ENCODE measurements around the gene MCM3AP.

Gene MCM3AP

DNA sequence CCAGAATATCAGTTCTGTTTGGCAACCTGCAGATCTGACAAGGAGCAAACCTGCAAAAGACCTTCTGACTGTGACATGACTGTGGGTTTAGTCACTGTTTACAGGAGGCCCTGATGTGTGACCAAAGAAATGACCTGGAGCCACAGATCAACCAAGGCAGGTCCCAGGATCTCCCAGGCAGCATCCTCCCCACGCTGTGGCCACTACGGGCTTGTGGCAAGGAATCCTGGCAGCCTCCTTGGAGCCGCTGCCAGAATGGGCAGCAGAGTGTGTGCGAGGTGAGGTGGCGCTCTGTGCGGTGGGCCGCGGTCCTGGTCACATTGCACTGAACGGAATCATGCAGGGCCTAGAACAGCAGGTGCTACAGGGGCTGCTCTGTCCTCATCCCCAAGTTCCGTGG is 15.9 kb downstream of the MCM3AP start:
- DNase-seq (ENCODE audit: low spot score) = no peak

DNA sequence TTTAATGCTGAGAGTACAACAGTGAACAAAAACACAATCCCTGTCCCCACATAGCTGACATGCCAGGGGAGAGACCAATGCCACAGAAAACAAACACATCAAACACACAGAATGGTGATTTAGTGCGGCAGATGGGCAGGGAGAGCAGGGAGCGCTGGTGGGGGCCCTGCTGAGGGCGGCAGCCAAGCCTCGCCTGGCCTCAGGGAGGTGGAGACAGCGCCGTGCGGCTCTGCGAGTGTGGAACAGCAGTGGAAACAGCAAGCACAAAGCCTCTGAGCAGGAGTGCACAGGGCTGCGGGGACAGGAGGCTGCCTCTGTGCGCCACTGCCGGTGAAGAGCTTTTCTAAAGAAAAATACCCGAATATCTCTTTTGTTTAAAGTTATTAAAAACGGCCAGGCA is 17.0 kb downstream of the MCM3AP start:
- DNase-seq (ENCODE audit: low spot score) = no peak

DNA sequence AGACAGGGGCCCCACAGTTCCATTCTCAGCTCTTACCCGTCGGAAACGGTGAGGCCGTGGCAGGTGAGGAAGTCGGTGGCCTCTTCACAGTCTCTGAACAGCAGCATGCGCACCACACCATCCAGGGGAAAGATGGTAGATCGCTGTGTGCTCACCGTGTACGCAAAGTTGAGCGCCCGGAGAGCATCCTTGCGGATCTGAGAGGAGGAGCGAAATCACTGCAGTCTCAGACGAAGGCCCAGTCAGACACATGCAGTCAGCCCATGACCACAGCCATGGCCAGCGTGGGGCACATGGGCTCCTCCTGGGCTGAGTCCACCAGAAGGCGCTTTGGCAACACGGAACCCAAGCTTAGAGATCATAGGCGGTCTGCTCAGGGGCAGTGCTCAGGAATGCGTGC is 18.5 kb downstream of the MCM3AP start:
- DNase-seq (ENCODE audit: low spot score) = no peak

DNA sequence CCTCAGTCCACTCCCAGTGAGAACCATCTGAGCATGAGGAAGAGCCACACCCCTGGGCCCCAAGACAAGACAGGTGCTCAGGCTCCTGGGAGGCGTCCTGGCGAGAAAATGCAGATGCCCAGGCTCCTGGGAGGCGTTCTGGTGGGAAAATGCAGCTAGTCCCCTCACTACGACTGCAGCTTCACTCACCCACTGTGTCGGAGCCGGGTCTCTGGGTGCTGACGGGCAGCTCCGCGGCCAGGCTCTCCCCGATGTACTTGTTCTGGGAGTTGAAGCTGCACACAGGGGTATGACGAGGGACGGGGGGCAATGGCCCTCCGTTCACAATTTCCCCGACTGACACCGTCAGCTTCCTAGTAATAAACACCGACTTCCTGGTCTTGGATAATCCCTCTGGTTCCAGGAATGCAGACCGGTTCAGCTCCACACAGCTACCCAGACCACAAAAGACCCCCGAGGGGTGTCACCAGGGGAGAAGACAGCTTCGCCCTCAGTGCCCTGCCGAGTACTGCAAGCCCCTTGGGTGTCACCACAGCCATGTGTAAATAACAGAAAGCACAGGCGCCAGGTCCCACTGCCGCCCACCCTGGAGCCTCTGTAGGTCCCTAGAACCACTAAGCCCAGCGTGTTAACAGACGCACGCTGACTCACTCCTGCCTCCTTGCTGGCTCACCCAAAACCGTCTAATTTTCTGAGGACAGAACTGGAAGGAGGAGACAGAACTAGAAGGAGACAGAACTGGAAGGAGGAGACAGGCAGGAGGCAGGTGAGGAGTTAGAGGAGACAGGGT is 19.5 kb downstream of the MCM3AP start:
- no peak for DNase-seq (ENCODE audit: low spot score)

DNA sequence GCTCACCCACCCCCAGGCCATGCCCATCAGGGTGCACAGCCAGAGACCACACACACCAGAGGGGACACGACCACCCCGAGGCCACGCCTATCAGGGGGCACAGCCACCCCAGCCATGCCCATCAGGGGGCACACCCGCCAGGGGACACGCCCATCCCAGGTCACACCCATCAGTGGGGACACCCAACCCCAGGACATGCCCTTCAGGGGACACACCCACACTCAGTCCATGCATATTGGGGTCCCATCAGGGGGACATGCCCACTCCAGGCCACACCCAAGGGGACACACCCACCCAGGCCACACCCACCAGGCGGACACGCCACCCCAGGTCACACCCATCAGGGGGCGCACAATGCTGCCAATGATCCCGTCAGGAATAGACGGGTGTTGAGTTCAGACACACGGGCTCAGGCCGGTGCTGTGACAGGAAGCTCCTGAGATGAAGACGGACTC is 20.7 kb downstream of the MCM3AP start:
- DNase-seq (ENCODE audit: low spot score) = no peak

DNA sequence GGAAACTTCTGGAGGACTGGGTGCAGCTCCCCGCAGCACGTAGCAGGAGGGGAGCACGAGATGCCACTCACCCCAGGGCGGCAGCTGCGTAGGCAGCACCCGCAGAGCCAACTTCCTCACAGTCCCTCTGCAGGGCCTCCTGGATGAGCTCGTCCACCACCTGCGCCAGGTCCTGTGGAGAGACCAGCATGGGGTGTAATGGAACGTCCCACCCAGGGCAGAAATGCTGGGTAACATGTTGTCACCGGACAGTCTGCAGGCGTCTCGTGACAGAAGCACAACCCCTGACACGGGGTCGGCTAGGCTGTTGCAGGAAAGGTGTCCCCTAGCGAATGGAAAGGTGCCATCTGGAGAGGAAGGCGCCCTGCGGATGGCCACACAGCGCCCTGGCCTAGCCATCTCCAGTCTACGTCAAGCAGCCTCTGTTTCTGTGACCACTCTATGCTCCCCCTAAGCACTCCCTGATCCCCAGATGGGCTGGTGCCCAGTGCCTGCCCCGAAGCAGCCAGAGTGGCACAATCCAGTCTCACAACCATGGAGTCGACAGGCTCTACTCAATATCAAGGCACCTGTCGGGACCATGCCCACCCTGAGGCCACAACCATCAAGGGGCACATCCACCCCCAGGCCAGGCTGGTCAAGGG is 21.2 kb downstream of the MCM3AP start:
- no peak for DNase-seq (ENCODE audit: low spot score)

DNA sequence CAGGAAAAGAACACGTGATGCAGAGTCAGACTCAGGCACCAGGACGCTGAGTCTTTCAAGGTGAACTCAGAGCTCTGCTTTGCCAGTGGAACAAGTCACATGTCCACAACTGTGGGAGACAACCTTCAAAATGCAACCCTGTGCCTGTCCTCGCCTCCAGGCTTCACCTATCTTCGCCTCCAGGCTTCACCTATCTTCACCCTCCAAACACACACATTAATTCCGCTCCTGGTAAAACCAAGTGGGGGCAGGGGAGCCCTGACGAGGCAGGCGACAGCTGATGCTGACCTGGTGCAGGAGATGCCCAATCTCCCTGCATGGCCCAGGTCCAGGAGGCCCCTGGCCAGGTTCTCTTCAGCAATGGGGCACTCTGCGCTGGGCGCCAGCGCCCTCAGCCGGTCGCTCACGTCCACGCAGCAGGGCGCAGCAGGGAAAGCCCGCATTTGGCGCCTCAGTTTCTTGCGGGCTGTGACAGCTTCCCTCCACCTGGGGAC is 28.9 kb downstream of the MCM3AP start:
- no peak for DNase-seq (ENCODE audit: low spot score)

DNA sequence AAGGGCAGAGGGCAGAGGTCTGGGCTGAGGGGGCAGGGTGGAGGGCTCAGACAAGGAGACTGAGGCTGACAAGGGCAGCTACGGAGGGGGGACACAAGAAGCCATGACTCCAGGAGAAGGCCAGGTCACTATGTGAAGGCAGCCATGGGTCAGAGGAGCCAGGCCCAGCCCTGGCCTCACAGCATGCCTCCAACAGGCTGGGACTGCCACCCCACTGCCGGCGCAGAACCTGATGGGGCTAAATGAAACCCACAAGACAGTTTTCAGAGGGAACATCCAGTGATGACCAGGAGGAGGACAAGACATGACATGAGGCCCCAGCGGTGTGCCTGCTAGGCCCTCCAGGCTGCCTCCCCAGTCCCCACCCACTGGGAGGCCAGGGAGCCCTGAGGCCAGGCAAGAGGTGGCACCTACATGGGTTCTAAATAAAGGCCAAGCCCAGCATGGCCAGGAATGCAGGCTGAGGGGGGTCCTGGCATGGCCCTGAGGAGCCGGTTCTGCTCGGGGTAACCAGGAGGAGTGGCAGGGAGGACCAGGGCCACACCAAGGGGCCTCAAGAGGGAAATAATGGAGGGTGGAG is 29.6 kb downstream of the MCM3AP start:
- no peak for DNase-seq (ENCODE audit: low spot score)

DNA sequence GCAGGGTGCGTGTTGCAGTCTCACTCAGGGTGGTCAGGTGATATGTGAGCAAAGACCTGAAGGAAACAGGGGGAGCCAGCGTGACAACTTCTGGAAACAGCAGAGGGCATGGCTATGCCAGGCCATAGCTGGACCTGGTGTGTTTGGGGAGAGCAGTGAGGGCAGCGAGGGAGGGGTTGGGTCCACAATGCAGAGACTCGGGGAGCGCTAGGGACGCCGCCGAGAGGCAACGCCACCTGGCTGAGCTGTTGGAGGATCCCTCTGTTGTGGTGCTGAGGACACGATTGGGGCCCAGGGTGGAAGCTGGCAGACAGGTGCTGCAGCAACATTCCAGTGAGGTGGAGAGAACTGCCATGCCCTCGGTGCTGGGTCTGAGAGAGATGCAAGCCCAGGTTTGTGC is 30.2 kb downstream of the MCM3AP start:
- DNase-seq (ENCODE audit: low spot score) = no peak

DNA sequence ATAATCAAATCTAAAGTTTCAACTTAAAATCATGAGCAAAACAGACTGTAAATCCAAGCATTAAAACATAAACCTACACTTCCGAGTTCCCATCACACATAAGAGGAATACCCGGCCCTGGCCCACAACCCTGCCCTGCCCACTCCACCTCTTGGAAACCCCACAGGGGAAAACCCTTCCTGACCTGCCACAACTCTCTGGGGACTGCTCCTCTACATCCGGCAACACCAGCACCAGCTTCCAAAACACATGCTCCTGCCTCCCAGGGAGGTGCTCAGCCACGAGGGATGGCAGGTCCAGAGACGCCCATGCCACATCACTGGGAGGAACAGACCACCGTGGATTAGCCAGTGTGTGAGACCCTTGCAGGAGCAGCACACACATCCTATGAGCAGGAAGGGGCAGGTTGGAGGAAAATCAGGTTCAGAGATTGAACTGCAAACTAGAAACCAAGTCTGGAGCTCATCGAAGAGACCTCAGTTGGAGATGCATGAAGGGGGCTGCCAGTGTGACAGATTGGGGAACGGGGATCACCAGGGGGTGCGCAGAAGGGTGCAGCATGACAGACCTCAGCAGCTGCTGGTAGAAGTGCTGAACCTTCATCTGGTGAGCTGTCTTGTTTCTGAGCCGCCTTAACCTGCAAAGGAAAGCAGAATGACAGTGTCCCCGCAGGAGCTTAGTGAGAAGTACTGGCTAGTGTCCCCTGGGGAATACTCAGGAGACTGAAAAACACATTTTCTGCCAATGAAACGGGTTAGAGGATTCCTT is 31.0 kb downstream of the MCM3AP start:
- no peak for DNase-seq (ENCODE audit: low spot score)

DNA sequence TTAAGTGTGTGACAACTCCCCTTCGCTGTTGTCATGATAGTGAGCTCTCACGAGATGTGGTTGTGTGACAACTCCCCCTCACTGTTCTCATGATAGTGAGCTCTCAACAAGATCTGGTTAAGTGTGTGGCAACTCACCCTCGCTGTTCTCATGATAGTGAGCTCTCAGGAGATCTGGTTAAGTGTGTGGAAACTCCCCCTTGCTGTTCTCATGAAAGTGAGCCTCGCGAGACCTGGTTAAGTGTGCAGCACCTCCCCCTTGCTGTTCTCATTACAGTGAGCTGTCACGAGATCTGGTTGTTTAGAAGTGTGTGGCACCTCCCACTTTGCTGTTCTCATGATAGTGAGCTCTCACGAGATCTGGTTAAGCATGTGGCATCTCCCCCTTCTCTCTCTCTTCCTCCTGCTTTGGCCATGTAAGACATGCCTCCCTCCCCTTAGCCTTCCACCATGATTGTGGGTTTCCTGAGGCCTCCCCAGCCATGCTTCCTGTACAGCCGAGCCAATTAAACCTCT is 31.7 kb downstream of the MCM3AP start:
- DNase-seq (ENCODE audit: low spot score) = no peak

DNA sequence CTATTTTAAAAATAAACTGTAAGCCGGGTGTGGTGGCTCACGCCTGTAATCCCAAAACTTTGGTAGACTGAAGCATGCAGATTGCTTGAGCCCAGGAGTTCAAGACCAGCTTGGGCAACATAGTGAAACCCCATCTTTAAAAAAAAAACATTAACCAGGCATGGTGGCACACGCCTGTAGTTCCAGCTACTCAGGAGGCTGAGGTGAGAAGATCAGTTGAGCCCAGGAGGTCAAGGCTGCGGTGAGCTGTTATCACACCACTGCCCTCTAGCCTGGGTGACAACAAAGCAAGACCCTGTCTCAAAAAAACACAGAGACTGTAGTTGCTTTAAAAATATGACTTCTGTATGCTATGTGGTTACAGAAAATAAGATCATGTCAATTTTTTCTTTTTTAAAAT is 32.6 kb downstream of the MCM3AP start:
- DNase-seq (ENCODE audit: low spot score) = no peak

DNA sequence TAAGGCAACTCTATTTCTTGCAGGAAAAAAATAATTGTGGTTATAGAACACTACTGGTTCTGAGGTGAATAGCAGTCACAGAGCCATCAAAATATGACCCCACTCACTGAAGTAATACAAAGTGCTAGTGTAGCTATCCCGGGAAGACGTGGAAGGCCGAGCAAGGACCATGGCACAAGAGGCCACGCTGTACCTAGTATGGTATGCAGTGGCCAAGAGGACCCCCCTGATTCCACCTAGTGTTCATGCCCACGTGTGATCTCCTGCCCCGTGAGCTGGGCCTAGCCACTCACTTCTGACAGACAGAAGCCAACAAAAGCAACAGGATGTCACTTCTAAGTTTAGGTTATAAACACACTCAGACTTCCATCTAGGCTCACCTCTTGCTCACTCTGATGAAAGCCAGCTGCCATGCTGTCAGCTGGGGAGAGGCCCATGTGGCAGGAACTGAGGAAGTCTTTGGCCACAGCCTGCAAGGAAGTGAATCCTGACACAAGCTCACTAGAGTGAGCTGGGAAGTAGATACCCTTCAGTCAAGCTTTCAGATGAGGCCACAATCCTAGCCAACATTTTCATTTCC is 35.2 kb downstream of the MCM3AP start:
- DNase-seq (ENCODE audit: low spot score) = no peak

DNA sequence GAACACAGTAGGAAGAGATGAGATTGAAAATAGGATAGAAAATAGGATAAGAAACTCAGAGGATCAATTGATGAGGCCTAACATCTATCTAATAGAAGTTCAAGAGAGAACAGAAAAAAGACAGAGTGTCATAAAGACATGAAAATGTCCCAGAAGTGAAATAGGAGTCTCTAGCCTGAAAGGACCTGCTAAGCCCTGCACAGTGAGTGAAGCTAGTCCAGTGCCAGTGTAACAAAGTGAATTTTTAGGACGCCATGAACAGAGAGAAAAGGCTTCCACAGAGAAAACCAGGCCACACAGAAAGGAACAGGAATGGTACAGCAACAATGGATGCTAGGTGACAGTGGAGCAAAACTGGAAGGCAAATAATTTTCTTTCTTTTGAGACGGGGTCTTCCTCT is 36.6 kb downstream of the MCM3AP start:
- no peak for DNase-seq (ENCODE audit: low spot score)

DNA sequence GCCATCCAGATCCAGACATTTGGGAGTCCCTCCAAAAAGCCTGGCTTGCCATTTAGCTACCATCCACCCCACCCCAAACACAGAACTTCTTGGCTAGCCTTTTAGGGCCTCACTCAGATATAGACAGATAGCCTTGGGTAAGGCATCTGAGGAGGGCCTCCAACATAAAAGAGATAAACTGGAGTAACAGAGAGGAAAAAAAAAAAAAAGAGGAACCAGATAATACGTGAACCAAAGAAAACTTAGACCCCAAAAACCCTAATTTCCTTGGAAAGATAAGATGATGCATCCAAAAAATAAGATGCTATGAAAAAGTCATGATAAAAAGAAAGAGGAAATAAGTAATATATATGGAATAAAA is 37.0 kb downstream of the MCM3AP start:
- no peak for DNase-seq (ENCODE audit: low spot score)

DNA sequence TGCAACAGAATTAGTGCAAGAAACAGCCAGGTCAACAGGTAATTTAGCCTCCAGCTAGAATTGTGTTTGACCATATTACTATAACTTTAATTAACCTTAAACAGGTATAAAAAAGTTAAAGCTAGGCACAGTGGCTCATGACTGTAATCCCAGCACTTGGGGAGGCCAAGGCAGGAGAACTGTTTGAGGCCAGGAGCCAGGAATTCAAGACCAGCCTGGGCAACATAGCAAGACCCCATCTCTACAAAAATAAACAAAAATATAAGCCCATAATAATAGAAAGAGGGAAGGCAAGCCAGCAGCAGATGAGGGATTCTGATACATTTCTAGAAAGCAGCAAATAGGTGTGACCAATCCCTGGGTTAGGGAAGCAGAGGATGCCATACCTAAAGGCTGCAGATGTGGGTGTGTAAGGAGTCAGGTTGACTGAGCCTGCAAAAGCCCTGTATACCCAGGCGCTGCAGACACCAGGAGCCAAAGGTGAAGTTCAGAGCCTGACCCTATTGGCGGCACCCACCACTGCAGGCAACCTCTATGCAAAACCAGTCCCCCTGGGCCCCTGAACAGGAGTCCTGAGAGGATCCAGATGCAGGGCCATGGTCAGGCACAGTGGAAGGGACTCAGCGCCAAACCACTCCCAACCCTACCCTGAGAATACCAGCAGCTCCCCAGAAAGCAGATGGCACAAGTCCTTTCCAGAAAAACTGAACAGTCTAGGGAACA is 37.6 kb downstream of the MCM3AP start:
- DNase-seq (ENCODE audit: low spot score) = no peak

DNA sequence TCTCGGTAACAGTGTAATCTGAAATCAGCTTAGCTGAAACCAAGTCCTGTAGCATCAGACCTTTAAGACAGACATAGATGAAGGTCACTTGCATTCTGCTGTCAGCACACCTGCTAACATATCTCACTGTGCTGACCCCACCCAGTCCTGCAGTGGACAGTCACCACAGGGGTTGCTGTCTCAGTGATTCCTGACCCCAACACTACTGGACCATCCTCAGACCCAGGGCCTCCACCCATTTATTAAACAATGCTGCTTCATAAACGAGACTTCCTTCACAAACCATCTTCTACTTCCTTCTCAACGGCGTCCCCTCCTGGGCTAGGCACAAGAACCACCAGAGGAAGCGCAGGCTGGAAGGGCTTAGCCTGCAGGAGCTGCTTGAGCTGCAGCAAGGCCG is 39.1 kb downstream of the MCM3AP start:
- no peak for DNase-seq (ENCODE audit: low spot score)

DNA sequence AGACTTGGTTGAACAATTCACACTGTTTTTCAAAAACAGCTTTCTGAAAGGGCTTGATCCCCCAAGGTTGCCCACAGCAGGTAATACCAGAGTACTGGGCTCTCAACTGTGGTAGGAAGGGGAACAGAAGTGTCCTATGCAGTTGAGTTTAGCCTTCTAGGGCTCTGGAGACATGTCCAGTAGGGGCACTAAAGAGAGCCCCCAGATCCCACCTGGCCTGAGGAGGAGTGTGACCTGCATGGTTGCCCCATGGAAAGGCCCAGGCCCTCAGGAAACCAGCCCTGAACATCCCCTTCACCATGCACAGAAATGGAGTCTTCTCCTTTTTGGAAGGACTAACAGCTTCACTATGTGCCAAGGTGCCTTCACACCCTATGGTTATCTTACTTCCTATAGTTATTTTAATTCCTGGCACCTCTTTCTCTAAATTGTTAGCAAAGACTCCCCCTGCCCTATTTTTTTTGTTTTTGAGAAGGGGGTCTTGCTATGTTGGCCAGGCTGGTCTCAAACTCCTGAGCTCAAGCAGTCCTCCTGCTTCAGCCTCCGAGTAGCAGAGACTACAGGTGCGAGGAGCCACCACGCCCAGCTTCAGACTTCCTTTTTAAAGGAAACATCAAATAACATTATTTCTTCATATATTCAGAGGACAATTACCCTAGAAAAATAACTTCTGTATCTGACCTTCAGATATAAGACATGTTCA is 40.0 kb downstream of the MCM3AP start:
- DNase-seq (ENCODE audit: low spot score) = no peak

DNA sequence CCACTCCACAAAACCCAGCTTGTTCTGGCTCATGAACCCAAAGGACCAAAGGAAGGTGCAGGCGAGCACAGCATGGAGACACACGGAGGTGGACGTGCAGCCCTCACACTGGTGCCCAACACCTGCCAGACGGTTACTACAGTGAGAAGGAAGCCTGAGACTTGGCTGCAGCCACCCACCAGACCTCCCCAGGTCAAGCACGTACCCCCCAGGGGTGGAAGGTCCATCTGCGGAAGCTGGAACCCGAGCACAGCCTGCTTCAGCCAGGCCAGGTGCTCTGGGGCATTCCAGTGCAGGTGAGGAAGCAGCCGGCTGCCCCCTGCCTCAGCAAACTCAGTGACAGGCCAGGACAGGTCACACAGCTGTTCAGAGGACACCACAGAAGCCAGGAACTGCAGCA is 40.8 kb downstream of the MCM3AP start:
- DNase-seq (ENCODE audit: low spot score) = no peak

DNA sequence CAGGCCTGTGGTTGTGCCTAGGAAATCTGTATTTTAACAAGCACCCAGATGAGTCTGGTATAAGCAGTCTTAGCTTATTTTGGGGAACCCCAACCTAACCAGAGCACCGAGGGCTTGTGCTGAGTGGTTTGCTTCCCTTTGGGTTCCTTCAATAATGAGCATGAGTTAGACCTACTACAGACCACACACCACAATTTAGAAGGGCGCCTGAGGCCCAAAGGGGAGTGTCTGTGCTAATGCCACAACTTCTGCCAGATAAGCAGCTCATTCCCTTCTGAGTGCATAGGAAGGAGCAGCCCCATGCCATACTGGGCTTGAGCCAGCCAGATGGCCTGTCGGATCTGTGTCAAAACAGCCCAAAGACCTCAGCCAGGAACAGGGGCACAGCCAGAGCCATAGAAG is 41.5 kb downstream of the MCM3AP start:
- no peak for DNase-seq (ENCODE audit: low spot score)

DNA sequence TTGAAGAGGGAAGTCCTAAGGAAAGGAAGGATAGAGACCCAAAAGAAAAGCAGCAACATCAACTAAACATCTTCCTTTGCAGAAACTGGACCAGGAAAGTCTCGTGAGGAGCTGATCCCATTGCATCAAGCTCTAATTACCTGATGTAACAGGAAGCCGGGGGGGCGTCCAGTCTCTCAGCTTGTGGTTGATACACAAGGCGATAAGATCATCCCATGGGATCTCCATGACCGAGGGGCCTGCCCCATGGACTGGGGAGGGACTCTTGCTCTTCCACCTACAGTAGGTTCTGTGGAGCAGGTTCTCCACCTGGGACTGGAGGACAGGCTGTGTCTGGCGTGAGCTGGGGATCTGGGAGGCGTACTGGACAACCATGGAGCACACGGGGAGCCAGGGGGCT is 42.1 kb downstream of the MCM3AP start:
- no peak for DNase-seq (ENCODE audit: low spot score)
